Measurements from ENCODE around the gene SURF1.

Gene SURF1

GRCh38 chr9:133361507-133362092, 5.3 kb upstream of the SURF1 start:
- no peak for DNase-seq

GRCh38 chr9:133360400-133361393, 4.4 kb upstream of the SURF1 start:
- no peak for DNase-seq

GRCh38 chr9:133359399-133360175, 3.3 kb upstream of the SURF1 start:
- DNase-seq = no peak

GRCh38 chr9:133357656-133358055, 1.4 kb upstream of the SURF1 start:
- no peak for DNase-seq

- DNase-seq = no peak
Observed at GRCh38 chr9:133355881-133356357, 368 bp downstream of the SURF1 start.

- DNase-seq = no peak
Observed at GRCh38 chr9:133354766-133355165, 1.5 kb downstream of the SURF1 start.

- DNase-seq = no peak
Observed at GRCh38 chr9:133353548-133353947, 2.7 kb downstream of the SURF1 start.

GRCh38 chr9:133352635-133353340, 3.5 kb downstream of the SURF1 start:
- no peak for DNase-seq

- DNase-seq = no peak
Observed at GRCh38 chr9:133351908-133352634, 4.2 kb downstream of the SURF1 start.

GRCh38 chr9:133351526-133351907, 4.8 kb downstream of the SURF1 start:
- no peak for DNase-seq

GRCh38 chr9:133349965-133350616, 6.2 kb downstream of the SURF1 start:
- DNase-seq = no peak

- DNase-seq = no peak
Observed at GRCh38 chr9:133348718-133349573, 7.3 kb downstream of the SURF1 start.

GRCh38 chr9:133347985-133348717, 8.1 kb downstream of the SURF1 start, which contains the start of the genes MED22 and RPL7A:
Gene MED22, minus strand, starts transcription at chr9:133348131. Its CDS starts 1,469 bp downstream, at chr9:133346662.
Gene RPL7A, plus strand, starts transcription at chr9:133348218. Its CDS starts 26 bp downstream, at chr9:133348244.
- DNase-seq = peak; percentile 52 to 58

GRCh38 chr9:133347515-133347984, 8.7 kb downstream of the SURF1 start:
- no peak for DNase-seq

- DNase-seq = no peak
Observed at GRCh38 chr9:133346021-133346785, 10.1 kb downstream of the SURF1 start.

- DNase-seq = no peak
Observed at GRCh38 chr9:133345596-133345995, 10.7 kb downstream of the SURF1 start.

- DNase-seq = no peak
Observed at GRCh38 chr9:133344979-133345378, 11.3 kb downstream of the SURF1 start.

- DNase-seq = no peak
Observed at GRCh38 chr9:133344071-133344470, 12.2 kb downstream of the SURF1 start.
